T-cell (primary cell): ENCODE measurements around the gene SNRPE. TPM values are rescaled to one million over a fixed set of nuclear protein-coding genes. Genes with fewer than 3 reads are reported as not detected.

Source experiments
- ATAC-seq, 4 experiments: fragments of 200-7000 bp in 3 of 4; fragments of 150-1000 bp in 1 of 4; cut with Tn5 transposase; replicated peaks in 1 of 4; 1 replicate in 3 of 4; 2 replicates in 1 of 4; pipeline ENCODE4 v1.10.0; 2021; ENCODE audit warnings: moderate library complexity in 3 of 4, mild to moderate bottlenecking in 2 of 4, moderate number of reproducible peaks in 1 of 4
- CTCF ChIA-PET, 2 donors: fragments of 300-600 bp; sonication (Branson Sonifier 250); formaldehyde crosslinking; loops; one replicate each; lab custom pipeline; 2022; ENCODE audit warnings: antibody characterized with exemption in 2 of 2; lab: Charles Lee
- POLR2A ChIA-PET, 2 donors: fragments of 300-600 bp; sonication (Branson Sonifier 250); formaldehyde crosslinking; loops; one replicate each; lab custom pipeline; 2022; ENCODE audit warnings: antibody characterized with exemption in 2 of 2; lab: Charles Lee
- DNase-seq, 35 experiments: peaks; one replicate each; pipeline versions ENCODE4 v3.0.0 to v3.0.0-alpha.2; 2013 to 2023
- H3K27ac ChIP-seq: one replicate; pipeline ENCODE4 v1.5.1; 2013; ENCODE audit warnings: low read length
- H3K27me3 ChIP-seq, 2 experiments: replicated peaks in 1 of 2; 1 replicate in 1 of 2; 2 replicates in 1 of 2; pipeline versions ENCODE4 v1.6.1 to v1.7.0; 2013; ENCODE audit warnings: low read length in 1 of 2, mixed read lengths in 1 of 2; ENCODE audit not compliant: control insufficient read depth in 2 of 2, insufficient read depth in 2 of 2; ENCODE audit errors: extremely low read depth in 1 of 2
- H3K36me3 ChIP-seq, 2 donors: 1 replicate in 1 of 2; 2 replicates in 1 of 2; pipeline versions ENCODE4 v1.6.1 to v1.7.0; 2013; ENCODE audit warnings: low read length in 1 of 2; ENCODE audit not compliant: control insufficient read depth in 2 of 2, insufficient read depth in 1 of 2; ENCODE audit errors: extremely low read depth in 1 of 2
- H3K4me1 ChIP-seq, 2 experiments: 1 replicate in 1 of 2; 2 replicates in 1 of 2; pipeline versions ENCODE4 v1.6.1 to v1.7.0; 2013; ENCODE audit warnings: low read length in 2 of 2, mixed read lengths in 1 of 2; ENCODE audit not compliant: insufficient read depth in 2 of 2, control insufficient read depth in 1 of 2; ENCODE audit errors: extremely low read depth in 1 of 2
- H3K4me3 ChIP-seq, 2 donors: 1 replicate in 1 of 2; 2 replicates in 1 of 2; pipeline versions ENCODE4 v1.5.1 to v1.7.0; 2013; ENCODE audit warnings: mild to moderate bottlenecking in 2 of 2, low read length in 1 of 2, moderate library complexity in 1 of 2; ENCODE audit not compliant: control insufficient read depth in 1 of 2; ENCODE audit errors: extremely low read depth in 1 of 2
- H3K9me3 ChIP-seq: 2 replicates; pipeline ENCODE4 v1.7.0; 2013
- H3K27ac Mint-ChIP-seq, 2 donors: one replicate each; pipeline ENCODE4 v1.8.0; 2020 to 2021; ENCODE audit warnings: mild to moderate bottlenecking in 2 of 2, mixed read lengths in 2 of 2
- H3K27me3 Mint-ChIP-seq, 2 donors: one replicate each; pipeline ENCODE4 v1.8.0; 2021 to 2022; ENCODE audit warnings: mixed read lengths in 2 of 2
- H3K36me3 Mint-ChIP-seq: one replicate; pipeline ENCODE4 v1.8.0; 2021; ENCODE audit warnings: mixed read lengths
- H3K4me1 Mint-ChIP-seq, 3 donors: one replicate each; pipeline ENCODE4 v1.8.0; 2020 to 2022; ENCODE audit warnings: mixed read lengths in 3 of 3, mild to moderate bottlenecking in 1 of 3
- H3K4me3 Mint-ChIP-seq, 3 donors: one replicate each; pipeline ENCODE4 v1.8.0; 2020 to 2022; ENCODE audit warnings: mild to moderate bottlenecking in 3 of 3, mixed read lengths in 3 of 3, moderate library complexity in 3 of 3
- H3K9me3 Mint-ChIP-seq, 3 donors: one replicate each; pipeline ENCODE4 v1.8.0; 2020 to 2022; ENCODE audit warnings: mixed read lengths in 3 of 3
- WGBS: methylation state at CpG from one replicate; pipeline ENCODE4 v1.1.5; 2013; ENCODE audit warnings: missing lambda C conversion rate; ENCODE audit not compliant: insufficient coverage; 5-methylcytosine and 5-hydroxymethylcytosine counted together
- total RNA-seq, 35 experiments: library from RNA in 6 of 35; stranded (reverse) in 6 of 35; fragments of 120-200 nt in 1 of 35; gene quantifications; one replicate each; pipeline versions ENCODE4 v1.2.1 to v1.2.4 and lab custom pipeline; 2013 to 2026

The SNRPE gene
- total RNA-seq, 5 donors from 2014 or later (not counting 1 experiment from before 2014, with no cell fraction given) = 50.6 to 80.9 (median 72.0) TPM

- Mint-ChIP-seq H3K27me3 (no peaks in the 10 kb centered on the region), H3K4me3 (no peak overlapping the region), H3K27ac (no peak overlapping the region), H3K9me3 (no peaks in the 10 kb centered on the region), H3K36me3 (peaks cover 47% of the 10 kb centered on the region), H3K4me1 (peaks cover 0 to 6% (median 3%) of the 10 kb centered on the region in 3 donors)
- no peaks in the 10 kb centered on the region for H3K9me3 ChIP-seq
- CTCF ChIA-PET = interaction anchor here in 1 of 2 donors (2.3 kb wide), 1 partner anchor 258 kb away, joined by 24 read pairs; no protein-coding TSS in a partner anchor
- no peak overlapping the region for H3K4me3 ChIP-seq
- no peaks in the 10 kb centered on the region for H3K4me1 ChIP-seq
- WGBS = 100% methylated on average over 1 of the region's 1 CpG
- no peak for DNase-seq
- no peaks in the 10 kb centered on the region for H3K27me3 ChIP-seq
- POLR2A ChIA-PET = no interaction called here
- peaks cover 12 to 52% of the 10 kb centered on the region in 2 donors for H3K36me3 ChIP-seq
- no peak for ATAC-seq
- no peak overlapping the region for H3K27ac ChIP-seq
These were observed 8.8 kb downstream of the SNRPE start for GRCh38 chr1:203870245-203870644.

- Histone ChIP-seq H3K36me3 (peaks cover 3 to 42% of the 10 kb centered on the region in 2 donors), H3K27ac (no peak overlapping the region)
- H3K27ac Mint-ChIP-seq = peak overlapping the region in 1 of 2 donors; percentile 49
These were observed 9.9 kb downstream of the SNRPE start for GRCh38 chr1:203871114-203871880.

GRCh38 chr1:203873094-203873493 is 11.7 kb downstream of the SNRPE start:
- DNase-seq (no peak), ATAC-seq (no peak)
- Mint-ChIP-seq H3K9me3 (no peaks in the 10 kb centered on the region), H3K27ac (no peak overlapping the region), H3K4me1 (peaks cover 0 to 3% (median 0%) of the 10 kb centered on the region in 3 donors), H3K36me3 (peaks cover 31% of the 10 kb centered on the region), H3K4me3 (no peak overlapping the region), H3K27me3 (no peaks in the 10 kb centered on the region)
- Histone ChIP-seq H3K9me3 (no peaks in the 10 kb centered on the region), H3K4me3 (no peak overlapping the region), H3K27me3 (no peaks in the 10 kb centered on the region), H3K27ac (no peak overlapping the region), H3K4me1 (no peaks in the 10 kb centered on the region), H3K36me3 (peaks cover 3 to 32% of the 10 kb centered on the region in 2 donors)
- POLR2A ChIA-PET = interaction anchor here in 1 of 2 donors (0.5 kb wide), 1 partner anchor 63 kb away, joined by 3 read pairs; no protein-coding TSS in a partner anchor
- CTCF ChIA-PET = interaction anchor here in 1 of 2 donors (1.1 to 1.9 kb wide), 2 partner anchors 9 to 256 kb away, joined by 4 to 10 read pairs; no protein-coding TSS in a partner anchor
- 95% methylated on average over 8 of the region's 8 CpGs for WGBS

More at GRCh38 chr1:203871114-203871880, 9.9 kb downstream of the SNRPE start:
- H3K9me3 ChIP-seq = no peaks in the 10 kb centered on the region
- no CpG with 5 or more reads among the region's 3 CpGs for WGBS
- no peaks in the 10 kb centered on the region for H3K27me3 ChIP-seq
- DNase-seq (peak in 9 of 35 experiments; percentile 3 to 54 (median 11)), ATAC-seq (peak in 2 of 4 experiments; percentile 31 to 59)
- ChIA-PET POLR2A (no interaction called here), CTCF (interaction anchor here (0.6 to 2.3 kb wide), 5 partner anchors 9 to 843 kb away, joined by 3 to 24 read pairs (median 3); no protein-coding TSS in a partner anchor)
- H3K4me1 Mint-ChIP-seq = peaks cover 0 to 5% (median 3%) of the 10 kb centered on the region in 3 donors
- no peaks in the 10 kb centered on the region for H3K9me3 Mint-ChIP-seq
- no peaks in the 10 kb centered on the region for H3K27me3 Mint-ChIP-seq
- H3K36me3 Mint-ChIP-seq = peaks cover 39% of the 10 kb centered on the region
- H3K4me3 Mint-ChIP-seq = no peak overlapping the region
- H3K4me1 ChIP-seq = no peaks in the 10 kb centered on the region
- H3K4me3 ChIP-seq = no peak overlapping the region

- DNase-seq = no peak
- peaks cover 0 to 3% of the 10 kb centered on the region in 2 donors for H3K36me3 ChIP-seq
- CTCF ChIA-PET = no interaction called here
- H3K27me3 Mint-ChIP-seq = no peaks in the 10 kb centered on the region
- no peak overlapping the region for H3K27ac ChIP-seq
- H3K36me3 Mint-ChIP-seq = peaks cover 24% of the 10 kb centered on the region
- no peak overlapping the region for H3K27ac Mint-ChIP-seq
- H3K9me3 ChIP-seq = no peaks in the 10 kb centered on the region
- no peak overlapping the region for H3K4me3 ChIP-seq
- WGBS = 81% methylated on average over 1 of the region's 3 CpGs
- H3K27me3 ChIP-seq = no peaks in the 10 kb centered on the region
- no peaks in the 10 kb centered on the region for H3K9me3 Mint-ChIP-seq
- H3K4me3 Mint-ChIP-seq = no peak overlapping the region
- no peaks in the 10 kb centered on the region for H3K4me1 ChIP-seq
- POLR2A ChIA-PET = no interaction called here
- ATAC-seq = no peak
- no peaks in the 10 kb centered on the region for H3K4me1 Mint-ChIP-seq
These were observed 17.0 kb downstream of the SNRPE start for GRCh38 chr1:203878422-203878821.

- CTCF ChIA-PET = no interaction called here
- POLR2A ChIA-PET = no interaction called here
- no peaks in the 10 kb centered on the region for H3K27me3 Mint-ChIP-seq
These were observed 19.2 kb downstream of the SNRPE start for GRCh38 chr1:203880606-203881005.

GRCh38 chr1:203888807-203889251 is 27.4 kb downstream of the SNRPE start:
- ATAC-seq (no peak), DNase-seq (no peak)
- no peak overlapping the region for H3K4me3 Mint-ChIP-seq
- no peaks in the 10 kb centered on the region for H3K4me1 ChIP-seq
- no peak overlapping the region for H3K27ac ChIP-seq
- H3K36me3 Mint-ChIP-seq = peaks cover 19% of the 10 kb centered on the region
- no peaks in the 10 kb centered on the region for H3K36me3 ChIP-seq
- no peaks in the 10 kb centered on the region for H3K4me1 Mint-ChIP-seq
- peaks cover 0 to 2% of the 10 kb centered on the region in 2 donors for H3K27me3 Mint-ChIP-seq
- no peaks in the 10 kb centered on the region for H3K9me3 ChIP-seq
- H3K4me3 ChIP-seq = no peak overlapping the region
- peaks cover 0 to 8% (median 3%) of the 10 kb centered on the region in 3 donors for H3K9me3 Mint-ChIP-seq
- no peaks in the 10 kb centered on the region for H3K27me3 ChIP-seq
- CTCF ChIA-PET = no interaction called here
- POLR2A ChIA-PET = no interaction called here
- no peak overlapping the region for H3K27ac Mint-ChIP-seq

More at GRCh38 chr1:203880606-203881005, 19.2 kb downstream of the SNRPE start:
- DNase-seq = no peak
- H3K9me3 Mint-ChIP-seq = no peaks in the 10 kb centered on the region
- no peak overlapping the region for H3K4me3 ChIP-seq
- H3K4me3 Mint-ChIP-seq = no peak overlapping the region
- no peak overlapping the region for H3K27ac ChIP-seq
- 97% methylated on average over 5 of the region's 5 CpGs for WGBS
- no peak overlapping the region for H3K27ac Mint-ChIP-seq
- H3K36me3 ChIP-seq = no peaks in the 10 kb centered on the region
- H3K27me3 ChIP-seq = no peaks in the 10 kb centered on the region
- H3K4me1 ChIP-seq = no peaks in the 10 kb centered on the region
- peaks cover 18% of the 10 kb centered on the region for H3K36me3 Mint-ChIP-seq
- no peaks in the 10 kb centered on the region for H3K4me1 Mint-ChIP-seq
- H3K9me3 ChIP-seq = no peaks in the 10 kb centered on the region
- ATAC-seq = no peak
